SK-N-SH treated with all-trans-retinoic acid at 6 μM for 48 hours (cell line): Measurements from ENCODE around the gene FLOT1.

Experiments used
- BACH2 ChIP-seq: fragments of 250-450 bp; sonication (Bioruptor Pico); IDR thresholded peaks from 2 replicates; pipeline ENCODE4 v1.9.0; 2021; ENCODE audit warnings: mild to moderate bottlenecking, borderline replicate concordance
- CSDC2 ChIP-seq: fragments of 250-450 bp; sonication (Bioruptor Pico); IDR thresholded peaks from 2 replicates; pipeline ENCODE4 v1.5.0; 2020; ENCODE audit warnings: mild to moderate bottlenecking, moderate library complexity
- ESRRG ChIP-seq: fragments of 250-450 bp; sonication (Bioruptor Pico); IDR thresholded peaks from 2 replicates; pipeline ENCODE4 v1.6.1; 2021; ENCODE audit warnings: mild to moderate bottlenecking
- POU6F1 ChIP-seq: fragments of 250-450 bp; sonication (Bioruptor Pico); IDR thresholded peaks from 2 replicates; pipeline ENCODE4 v1.8.0; 2021; ENCODE audit warnings: low read depth, mild to moderate bottlenecking, moderate library complexity, borderline replicate concordance
- ZC3H10 ChIP-seq: fragments of 250-450 bp; sonication (Bioruptor Pico); IDR thresholded peaks from 2 replicates; pipeline ENCODE4 v1.5.1; 2021; ENCODE audit warnings: mild to moderate bottlenecking, moderate library complexity
- ZNF565 ChIP-seq: fragments of 450-650 bp; formaldehyde crosslinking; conservative IDR thresholded peaks from 2 replicates; pipeline ENCODE4 v1.5.0; 2020; ENCODE audit warnings: low read depth, mild to moderate bottlenecking, moderate library complexity

- no peak for TF ChIP-seq ZC3H10 (CRISPR knock-in tag)
- no peak for TF ChIP-seq BACH2
- TF ChIP-seq ESRRG (CRISPR knock-in tag), result no peak
- TF ChIP-seq CSDC2 (CRISPR knock-in tag), result no peak
- TF ChIP-seq ZNF565 (CRISPR knock-in tag), result no peak
- no peak for TF ChIP-seq POU6F1 (CRISPR knock-in tag)
Observed at GRCh38 chr6:30700340-30700739, 42.1 kb downstream of the FLOT1 start.
